NCI-H2107 treated with DMSO at 0.1 percent for 48 hours (cell line): ENCODE results near the gene MAGED2.
"Not testable (repeated sequence)": the region's sequence is repeated elsewhere in the genome, so short reads cannot be mapped to it uniquely, and the experiment has no call there.

Source experiments
- DNase-seq: peaks from one replicate; lab custom pipeline; 2025; ENCODE audit not compliant: unreplicated experiment; lab: John Stamatoyannopoulos, UW

MAGED2 gene

GRCh38 chrX:54807524-54808108 lies at the start of gene MAGED2:
MAGED2 (plus strand) TSS chrX:54807745; CDS start chrX:54809332, 1,587 bp downstream.
- DNase-seq: no peak

- no peak for DNase-seq
Observed at GRCh38 chrX:54758114-54759055, 49.2 kb upstream of the MAGED2 start.

GRCh38 chrX:54774391-54775094 lies 33.0 kb upstream of the MAGED2 start:
- DNase-seq: peak; percentile 9

- DNase-seq: no peak
Observed at GRCh38 chrX:54776061-54776460, 31.5 kb upstream of the MAGED2 start.

GRCh38 chrX:54776987-54777672 lies 30.4 kb upstream of the MAGED2 start:
- DNase-seq: no peak

GRCh38 chrX:54785901-54786300 lies 21.6 kb upstream of the MAGED2 start:
- DNase-seq: no peak

- DNase-seq: no peak
Observed at GRCh38 chrX:54786967-54787366, 20.6 kb upstream of the MAGED2 start.

- no peak for DNase-seq
Observed at GRCh38 chrX:54788446-54788845, 19.1 kb upstream of the MAGED2 start.

- not testable (repeated sequence) for DNase-seq
Observed at GRCh38 chrX:54789405-54789804, 18.1 kb upstream of the MAGED2 start.

GRCh38 chrX:54794028-54794427 lies 13.5 kb upstream of the MAGED2 start:
- no peak for DNase-seq

- no peak for DNase-seq
Observed at GRCh38 chrX:54794795-54795194, 12.8 kb upstream of the MAGED2 start.

GRCh38 chrX:54798137-54798536 lies 9.4 kb upstream of the MAGED2 start, which contains the start of gene ITIH6:
ITIH6 (minus strand) TSS chrX:54798255; CDS start chrX:54798210, 45 bp downstream.
- no peak for DNase-seq

GRCh38 chrX:54799046-54799445 lies 8.5 kb upstream of the MAGED2 start:
- DNase-seq: no peak

GRCh38 chrX:54808109-54808604 lies 612 bp downstream of the MAGED2 start:
- DNase-seq: no peak

- peak; percentile 97 for DNase-seq
Observed at GRCh38 chrX:54808605-54809483, 1.3 kb downstream of the MAGED2 start.

- DNase-seq: no peak
Observed at GRCh38 chrX:54810532-54810931, 3.0 kb downstream of the MAGED2 start.

GRCh38 chrX:54811301-54811885 lies 3.8 kb downstream of the MAGED2 start:
- DNase-seq: no peak

GRCh38 chrX:54812306-54812705 lies 4.8 kb downstream of the MAGED2 start:
- no peak for DNase-seq

- no peak for DNase-seq
Observed at GRCh38 chrX:54817220-54817820, 9.8 kb downstream of the MAGED2 start.
